GM12873 (cell line): ENCODE measurements around the gene OR10W1.

Experiments
- CTCF ChIP-seq: IDR thresholded peaks from 2 replicates; pipeline ENCODE4 v1.5.1; 2012; ENCODE audit warnings: low read depth, mild to moderate bottlenecking, moderate library complexity, low read length, control low read depth; ENCODE audit not compliant: insufficient read depth; ENCODE audit errors: missing control alignments

Gene OR10W1

GRCh38 chr11:58268142-58268541 lies at the start of gene OR10W1:
TSS of gene OR10W1 (minus strand) at chr11:58268260. CDS start at chr11:58267858, 402 bp downstream.
- no peak for TF ChIP-seq CTCF

- no peak for TF ChIP-seq CTCF
Measured at GRCh38 chr11:58316142-58316541, 48.1 kb upstream of the OR10W1 start.

GRCh38 chr11:58301576-58301975 lies 33.5 kb upstream of the OR10W1 start:
- TF ChIP-seq CTCF: no peak

- TF ChIP-seq CTCF: no peak
Measured at GRCh38 chr11:58292017-58292416, 24.0 kb upstream of the OR10W1 start.

- TF ChIP-seq CTCF: no peak
Measured at GRCh38 chr11:58289266-58289665, 21.2 kb upstream of the OR10W1 start.

GRCh38 chr11:58286249-58286648 lies 18.2 kb upstream of the OR10W1 start:
- TF ChIP-seq CTCF: peak; percentile 72

GRCh38 chr11:58285483-58286040 lies 17.5 kb upstream of the OR10W1 start:
- TF ChIP-seq CTCF: no peak
